H1 (cell line): ENCODE measurements around the gene BAZ2A. TPM values are rescaled to one million over a fixed set of nuclear protein-coding genes. Genes with fewer than 3 reads are reported as not detected.

Experiments used
- SAP30 ChIP-seq: fragments of 300-600 bp; sonication (generic); IDR thresholded peaks from 2 replicates; pipeline ENCODE4 v1.7.1; 2012; ENCODE audit warnings: low read length, moderate library complexity, mild to moderate bottlenecking, inconsistent platforms; ENCODE audit not compliant: insufficient read depth, insufficient replicate concordance
- TBP ChIP-seq: IDR thresholded peaks from 2 replicates; pipeline ENCODE4 v1.6.1; 2011; ENCODE audit warnings: low read depth, low read length, improper control_type of control experiment
- polyA plus RNA-seq, 7 experiments: library from polyadenylated mRNA; depleted of rRNA in 3 of 7; stranded (reverse) in 5 of 7; unstranded in 2 of 7; fragments of >200 nt in 5 of 7; fragments of 200-250 nt in 2 of 7; gene quantifications; 1 replicate in 5 of 7; 2 replicates in 1 of 7; 4 replicates in 1 of 7; pipeline versions ENCODE4 v1.2.1 to v1.2.3, GENCODE V29; 2011 to 2013; ENCODE audit warnings: missing spikeins in 2 of 7, mixed read lengths in 2 of 7
- total RNA-seq: library from RNA; stranded (reverse); fragmentation: NEBNext Ultra II Directional; extraction: Animal tissue kit (Norgen Biotek cat#: 25700); gene quantifications from 2 replicates; pipeline ENCODE4 v1.2.1, GENCODE V29; 2021

BAZ2A gene
- total and polyA plus RNA-seq, 2 of the 8 experiments (the other 6 are each of a cell fraction or from before 2014, with no cell fraction given), result 52.0 to 110 TPM

- no peak for TF ChIP-seq SAP30
- TF ChIP-seq TBP, result 0 out of 2 replicates have a peak, but pooled peaks have one; percentile 45
Measured at GRCh38 chr12:56634837-56635791, 5.0 kb upstream of the BAZ2A start (continued).
